Brain pericyte (primary cell): Measurements from ENCODE around the gene LAMA1.

ENCODE experiments used
- DNase-seq: peaks from one replicate; pipeline ENCODE4 v3.0.0-alpha.2; 2012; ENCODE audit warnings: low read depth, low spot score

The LAMA1 gene

DNA sequence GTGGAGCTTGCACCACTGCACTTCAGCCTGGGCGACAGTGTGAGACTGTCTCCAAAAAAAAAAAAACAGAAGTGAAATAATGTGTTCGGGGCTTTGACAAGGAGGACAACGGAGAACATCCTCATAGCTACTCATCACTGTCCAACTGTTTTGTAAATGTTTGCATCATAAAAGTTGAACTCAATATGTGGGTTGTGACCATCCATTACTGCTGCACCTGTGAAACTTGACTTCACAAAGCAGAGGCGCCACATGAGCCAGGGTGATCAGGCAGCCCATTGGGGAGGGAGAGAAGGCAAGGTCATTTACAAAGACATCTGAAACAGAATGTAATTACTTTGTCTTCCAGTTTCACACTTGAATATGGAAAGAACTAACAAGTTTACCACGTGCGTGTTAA, 61.6 kb downstream of the LAMA1 start:
- no peak for DNase-seq

DNA sequence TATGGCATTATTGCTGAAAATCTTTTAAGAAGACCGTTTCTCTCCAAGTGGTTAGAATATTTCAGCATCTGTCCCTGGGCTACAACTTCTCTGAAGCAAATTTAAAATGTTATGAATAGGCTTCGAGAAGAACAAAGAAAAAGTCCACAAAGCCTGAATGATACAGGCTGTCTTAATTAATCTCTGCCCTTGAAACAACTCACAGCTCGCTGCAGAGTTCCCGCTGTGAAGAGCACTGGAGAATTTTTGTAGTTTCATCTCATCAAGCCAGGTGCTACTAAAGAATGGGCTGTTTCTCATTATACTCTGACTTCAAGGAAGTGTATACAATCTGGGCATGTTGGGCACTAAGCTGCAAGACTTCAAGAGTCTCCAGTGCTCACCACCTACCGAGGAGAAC, 67.6 kb downstream of the LAMA1 start:
- no peak for DNase-seq

DNA sequence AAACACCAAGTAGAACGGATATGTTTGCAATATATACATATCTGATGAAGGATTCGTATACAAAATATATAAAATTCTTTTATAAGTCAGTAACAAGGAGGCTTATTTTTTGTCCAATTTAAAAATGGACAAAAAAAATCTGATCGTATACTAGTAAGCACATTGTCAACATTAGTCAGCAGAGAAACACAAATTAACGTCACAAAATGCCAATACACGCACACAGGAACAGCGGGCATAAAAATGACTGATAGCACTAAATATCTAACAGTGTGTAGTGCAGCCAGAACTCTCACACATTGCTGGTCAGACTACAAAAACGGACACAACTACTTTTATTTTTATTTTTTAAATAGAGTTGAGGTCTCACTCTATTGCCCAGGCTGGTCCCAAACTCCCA, 69.5 kb downstream of the LAMA1 start:
- no peak for DNase-seq

DNA sequence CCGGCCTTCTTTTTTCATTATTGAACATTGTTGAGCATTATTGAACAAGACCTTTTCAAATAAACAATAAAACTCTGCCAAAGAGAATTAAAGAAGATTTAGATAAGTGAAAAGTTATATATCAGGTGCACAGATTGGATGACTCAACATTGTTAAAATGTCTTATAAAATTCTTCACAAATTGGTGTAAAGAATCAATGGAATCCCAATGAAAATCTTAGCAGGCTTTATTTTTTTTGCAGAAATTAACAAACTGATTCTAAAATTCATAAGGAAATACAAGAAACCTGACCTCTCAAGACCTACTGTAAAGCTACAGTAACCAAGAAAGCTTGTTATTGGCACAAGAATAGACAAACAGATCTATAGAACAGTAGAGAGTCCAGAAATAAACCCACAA, 70.3 kb downstream of the LAMA1 start:
- no peak for DNase-seq

DNA sequence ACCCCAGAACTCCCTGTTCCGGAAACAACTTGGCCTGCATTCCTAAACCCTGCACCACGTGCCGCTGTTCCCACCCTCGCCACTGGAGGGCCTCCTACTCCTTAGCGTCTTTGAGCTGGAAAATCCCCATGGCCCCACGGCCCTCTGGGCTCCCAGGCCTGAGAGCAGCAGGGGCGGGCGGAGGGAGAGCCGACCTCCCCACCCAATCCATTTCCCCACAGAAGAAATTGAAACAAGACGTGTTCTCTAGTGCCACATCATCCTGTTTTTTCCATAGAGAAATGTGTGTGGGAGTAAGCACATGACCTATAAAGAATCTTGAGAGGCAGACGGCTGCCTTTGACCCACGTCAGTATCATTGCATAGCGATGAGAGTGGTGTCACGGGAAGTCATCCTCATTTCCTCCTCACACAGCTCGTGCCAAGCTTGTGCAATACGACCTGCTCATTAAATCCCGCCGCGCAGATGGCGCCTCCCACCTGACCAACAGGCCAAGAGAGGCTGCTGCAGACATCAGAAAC, 79.2 kb downstream of the LAMA1 start:
- DNase-seq = peak; percentile 57

DNA sequence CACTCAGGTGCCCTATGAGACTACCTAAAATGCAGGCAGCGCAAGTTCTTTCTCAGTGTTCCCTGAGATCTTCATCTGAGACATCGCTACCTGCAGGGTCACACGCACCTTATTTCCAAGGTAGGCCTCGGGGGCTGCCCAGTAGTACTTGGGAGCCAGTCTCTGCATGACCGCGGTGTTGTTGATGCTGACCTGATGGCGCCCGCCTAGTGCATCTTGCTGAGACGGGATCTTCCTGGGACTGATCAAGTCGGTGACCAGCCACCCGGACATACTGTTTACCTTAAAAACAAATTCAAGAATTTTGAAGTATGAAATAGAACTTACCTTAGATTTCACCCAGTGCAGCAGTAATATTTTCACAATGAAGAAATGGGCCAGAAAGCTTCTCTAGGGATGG, 80.1 kb downstream of the LAMA1 start:
- no peak for DNase-seq

DNA sequence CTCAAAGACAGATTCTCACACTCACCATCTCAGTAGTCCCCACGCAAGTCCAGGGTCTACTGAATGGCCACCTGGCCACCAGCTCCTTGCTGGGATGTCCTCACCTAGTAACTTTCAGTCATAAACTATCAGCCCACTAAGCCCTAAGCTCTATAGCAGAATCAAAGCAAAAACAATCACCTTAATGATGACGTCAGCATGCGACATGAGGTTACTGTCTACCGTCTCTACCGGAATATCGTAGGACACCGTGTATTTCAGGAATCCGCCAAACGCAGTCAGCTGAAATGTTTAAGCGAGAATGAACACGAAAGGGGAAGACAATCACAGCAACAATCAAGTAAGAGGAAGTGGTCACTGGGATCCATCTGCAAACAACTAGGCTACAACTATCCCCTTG, 81.8 kb downstream of the LAMA1 start:
- DNase-seq = no peak

DNA sequence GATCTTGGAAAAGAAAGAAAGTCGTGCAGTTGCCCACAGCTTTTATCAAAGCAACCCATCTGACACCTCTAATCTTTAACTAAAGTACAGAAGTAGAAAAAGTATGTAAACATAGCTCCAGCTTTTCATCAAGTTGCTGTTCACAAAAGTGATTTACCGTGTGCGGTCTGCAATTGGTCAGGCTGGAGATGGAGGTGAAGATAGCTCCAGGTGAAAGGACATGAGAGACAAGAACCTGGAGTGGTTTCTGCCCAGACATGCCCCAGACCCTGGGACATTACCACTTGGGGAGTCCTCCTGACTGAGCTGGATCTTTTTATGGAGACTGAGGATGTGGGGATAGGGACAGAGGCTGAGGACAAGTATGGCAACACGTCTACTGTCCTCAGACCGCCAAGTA, 82.7 kb downstream of the LAMA1 start:
- no peak for DNase-seq

DNA sequence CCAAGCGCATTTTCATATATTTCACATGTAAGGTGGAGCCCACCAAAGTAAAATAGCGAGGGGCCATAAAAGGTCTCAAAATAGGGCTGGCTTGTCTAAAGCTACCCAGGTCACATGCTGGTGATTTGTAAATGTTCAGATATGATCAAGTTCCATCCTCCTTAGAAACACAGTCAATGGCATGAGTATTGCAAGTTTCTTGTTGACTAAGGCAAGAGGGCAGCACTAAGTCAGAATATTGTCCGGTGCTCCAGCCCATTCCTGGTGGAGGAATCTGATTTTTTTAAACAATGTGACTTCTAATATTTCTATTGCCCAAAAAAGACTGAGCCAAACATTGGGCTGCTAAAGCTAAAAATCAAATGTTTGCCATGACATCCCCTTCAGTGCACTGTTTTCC, 85.1 kb downstream of the LAMA1 start:
- no peak for DNase-seq

DNA sequence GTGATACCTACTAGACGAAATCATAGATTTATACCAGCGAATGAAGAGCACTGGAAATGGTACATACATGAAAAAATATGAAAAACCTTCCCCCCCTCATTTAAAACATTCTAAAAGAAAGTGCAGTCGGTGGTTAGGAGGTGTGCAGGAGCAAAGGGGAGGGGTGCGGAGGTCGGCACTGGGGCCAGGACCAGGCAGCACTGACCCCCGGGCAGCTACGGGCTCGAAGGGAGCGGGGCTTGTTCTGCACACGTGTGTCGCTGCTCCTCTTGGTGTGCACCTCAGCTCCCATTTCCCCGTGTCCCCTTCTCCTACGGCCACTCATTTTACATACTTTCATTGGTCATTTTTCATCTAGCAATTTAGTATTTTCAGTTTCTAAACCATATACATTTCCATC, 89.0 kb downstream of the LAMA1 start:
- no peak for DNase-seq

DNA sequence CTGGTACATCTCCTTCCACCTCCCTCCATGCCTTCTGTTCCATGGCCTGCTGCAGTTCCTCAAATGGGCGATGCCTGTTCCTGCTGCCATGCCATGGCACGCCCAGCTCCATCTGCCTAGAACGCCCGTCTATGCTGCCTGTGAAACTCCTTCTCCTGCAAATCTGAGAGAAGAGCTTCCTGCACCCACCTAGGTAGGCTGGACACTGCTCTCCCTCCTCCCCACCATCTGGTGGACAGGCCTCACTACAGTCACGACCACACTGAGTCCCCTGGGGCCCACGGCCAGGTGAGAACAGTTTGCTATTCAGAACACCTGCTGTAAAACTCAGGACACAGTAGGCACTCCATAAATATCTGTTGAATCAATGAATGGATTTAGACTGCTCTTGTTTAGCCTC, 92.4 kb downstream of the LAMA1 start:
- DNase-seq = no peak

DNA sequence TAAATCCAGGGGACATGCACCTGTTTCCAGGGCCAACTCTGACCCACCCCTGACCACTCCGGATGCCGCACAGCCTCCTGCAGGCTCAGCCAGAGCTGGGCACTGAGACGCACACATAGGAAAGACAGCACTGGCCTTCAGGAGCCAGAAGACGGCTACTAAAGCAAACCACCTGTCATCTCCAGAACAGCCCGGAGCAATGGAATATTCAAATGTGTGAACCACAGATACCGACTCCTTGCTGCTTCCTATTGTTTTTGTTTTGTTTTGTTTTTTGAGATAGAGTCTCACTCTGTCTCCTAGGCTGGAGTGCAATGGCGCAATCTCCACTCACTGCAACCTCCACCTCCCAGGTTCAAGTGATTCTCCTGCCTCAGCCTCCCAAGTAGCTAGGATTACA, 94.0 kb downstream of the LAMA1 start:
- DNase-seq = no peak

DNA sequence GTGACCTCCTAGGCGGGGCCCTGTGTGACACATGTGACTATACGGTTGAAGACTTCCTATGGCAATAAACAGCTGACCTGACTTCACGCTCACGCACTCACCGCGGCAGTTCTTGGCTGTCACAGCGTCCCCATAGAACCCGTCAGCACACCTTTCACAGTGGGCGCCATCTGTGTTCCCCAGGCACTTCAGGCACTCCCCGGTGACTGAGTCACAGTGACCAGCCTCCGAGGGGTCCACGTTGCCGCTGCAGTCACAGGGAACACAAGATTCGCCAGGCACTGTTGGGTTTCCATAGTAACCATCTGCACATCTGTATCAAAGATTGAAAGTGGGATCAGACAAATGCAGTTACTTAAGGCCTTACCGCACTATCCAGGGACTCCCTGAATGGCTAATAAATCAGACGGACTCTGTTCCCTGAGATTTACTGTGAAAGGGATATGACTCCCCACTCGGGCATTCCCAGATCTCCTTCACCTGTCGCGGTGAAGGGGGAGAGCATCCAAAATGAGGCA, 94.5 kb downstream of the LAMA1 start:
- no peak for DNase-seq

DNA sequence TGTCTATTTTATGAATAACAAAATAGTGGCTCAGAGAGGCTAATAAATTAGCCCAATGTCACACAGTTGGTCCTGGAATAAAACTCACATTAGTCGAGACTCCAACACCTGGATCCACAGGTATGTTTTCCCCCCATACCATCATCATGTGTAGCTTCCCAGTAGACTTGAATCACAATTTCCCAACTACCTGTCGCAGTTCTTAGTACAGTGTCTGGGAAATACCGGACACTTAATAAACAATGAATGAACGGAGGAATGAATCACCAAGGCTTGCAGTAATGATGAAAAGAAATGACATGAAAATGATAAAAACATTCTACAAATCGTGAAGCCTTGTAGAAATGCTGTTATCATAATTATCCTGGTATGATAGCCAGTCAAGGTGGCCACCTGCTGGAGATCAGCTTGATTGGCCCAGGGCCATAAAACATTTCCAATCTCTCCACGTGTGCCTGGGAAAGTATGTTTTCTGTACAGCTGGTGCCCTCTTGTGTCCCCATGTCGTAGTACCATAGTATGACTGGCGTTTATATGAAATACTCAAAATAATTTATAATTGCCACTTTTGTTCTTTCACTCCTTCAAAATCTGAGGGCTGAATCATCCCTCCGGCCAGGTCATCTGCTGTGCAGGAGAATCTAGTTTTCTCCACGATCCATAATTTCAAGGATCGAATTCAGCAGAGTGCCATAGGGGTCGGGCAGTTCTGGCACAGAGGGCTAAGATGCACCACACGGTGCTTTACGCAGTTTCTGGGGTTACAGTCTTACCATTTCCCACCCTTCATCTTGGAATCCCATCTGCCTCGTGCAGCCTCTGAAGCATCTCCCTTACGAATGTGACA, 95.4 kb downstream of the LAMA1 start:
- DNase-seq = no peak

DNA sequence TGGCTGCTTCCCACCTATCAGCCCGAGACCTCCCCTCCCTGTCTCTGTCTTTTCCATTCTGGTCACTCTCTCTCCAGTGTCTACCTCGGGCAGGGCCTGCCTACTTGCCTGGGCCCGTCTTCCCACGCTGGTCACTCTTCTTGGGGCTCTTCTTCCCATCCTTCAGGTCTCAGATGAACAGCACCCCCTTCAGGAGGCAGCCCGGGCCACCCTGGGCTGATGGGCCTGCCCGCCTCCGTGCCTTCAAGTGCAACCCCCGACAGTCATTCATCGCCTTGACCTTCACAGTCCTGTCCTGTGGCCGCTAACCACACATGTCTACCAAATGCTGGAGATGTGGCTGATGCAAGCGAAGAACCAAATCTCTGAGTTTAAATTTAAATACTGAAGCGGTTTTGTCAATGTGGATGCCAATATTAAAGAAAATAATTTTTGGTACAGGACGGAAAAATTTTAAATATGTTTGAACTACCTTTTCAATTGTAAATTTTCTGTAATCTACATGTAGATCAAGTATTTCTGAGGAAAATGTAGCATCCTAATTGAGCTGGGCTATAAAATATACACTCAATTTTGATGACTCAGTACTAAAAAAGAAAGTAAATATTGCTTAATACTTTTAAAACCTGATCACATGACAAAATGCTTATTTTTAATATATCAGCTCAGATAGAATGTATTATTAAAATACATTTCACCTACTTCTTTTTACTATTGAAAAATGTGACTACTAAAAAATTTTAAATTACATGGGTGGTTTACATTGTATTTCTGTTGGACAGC, 96.4 kb downstream of the LAMA1 start:
- DNase-seq = no peak

DNA sequence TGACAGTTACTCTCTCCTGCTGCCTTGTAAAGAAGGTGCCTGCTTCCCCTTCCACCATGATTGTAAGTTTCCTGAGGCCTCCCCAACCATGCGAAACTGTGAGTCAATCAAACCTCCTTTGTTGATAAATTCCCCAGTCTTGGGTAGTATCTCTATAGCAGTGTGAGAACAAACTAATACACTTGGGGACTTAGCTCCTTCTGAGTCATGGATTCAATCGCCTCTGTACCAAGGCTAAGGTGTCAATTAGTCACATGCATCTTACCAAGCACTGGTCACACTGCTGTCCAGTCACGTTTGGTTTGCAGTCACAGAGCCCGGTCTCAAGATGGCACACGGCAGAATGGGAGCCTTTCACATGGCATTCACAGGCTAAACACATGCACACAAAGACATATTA, 100.6 kb downstream of the LAMA1 start:
- no peak for DNase-seq

DNA sequence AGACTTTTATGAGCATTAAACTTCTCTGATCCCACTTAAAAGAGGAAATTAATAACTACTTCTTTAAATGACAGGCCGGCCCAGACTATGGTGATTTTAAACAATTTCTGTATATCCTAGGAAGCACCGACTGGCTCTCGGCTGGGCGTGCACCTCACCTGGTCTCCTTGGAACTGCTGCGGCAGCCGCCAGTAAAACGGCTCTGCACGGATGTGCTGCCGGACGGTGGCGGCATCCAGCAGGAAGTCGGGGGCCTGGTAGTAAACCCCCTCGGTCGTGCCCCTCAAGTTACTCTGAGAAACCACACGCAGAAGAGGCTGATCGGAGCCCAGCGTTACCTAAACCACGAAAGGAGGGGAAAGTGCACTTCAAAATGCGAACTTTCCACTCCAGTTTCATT, 106.5 kb downstream of the LAMA1 start:
- no peak for DNase-seq

DNA sequence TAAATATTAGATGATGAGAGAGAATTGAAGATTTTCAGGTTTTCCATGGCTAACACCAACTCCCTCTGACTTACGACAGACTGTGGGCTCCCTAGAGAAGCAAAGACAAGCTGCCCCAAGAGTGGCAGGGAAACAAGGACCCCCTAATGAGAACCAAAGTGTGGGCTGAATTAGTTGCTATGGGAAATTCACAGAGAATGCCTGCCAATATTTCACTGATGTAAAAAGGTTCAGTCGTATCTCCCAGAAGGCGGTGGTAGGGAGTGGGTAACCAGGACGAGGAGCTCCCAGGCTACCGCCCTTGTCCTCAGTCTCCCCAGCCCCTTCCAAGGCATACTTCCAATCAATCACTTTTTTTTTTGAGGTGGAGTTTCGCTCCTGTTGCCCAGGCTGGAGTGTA, 113.6 kb downstream of the LAMA1 start:
- DNase-seq = no peak

DNA sequence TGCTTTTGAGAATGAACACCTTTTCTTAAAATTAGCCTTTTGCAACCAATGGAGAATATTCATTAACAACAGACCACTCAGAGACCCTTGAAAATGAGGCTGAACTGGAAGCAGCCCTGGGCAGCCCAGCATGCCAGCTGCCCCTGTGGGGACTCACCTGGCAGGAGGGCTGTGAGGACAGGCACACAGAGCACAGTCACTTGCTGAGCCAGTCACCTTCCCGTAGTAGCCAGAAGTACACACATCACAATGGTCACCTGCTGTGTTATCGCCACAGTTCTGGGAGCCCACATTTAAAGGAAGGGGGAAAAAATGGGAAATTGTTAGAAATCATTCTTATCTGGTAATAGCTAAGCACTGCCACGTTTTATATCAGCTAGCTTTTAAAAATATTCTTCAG, 115.5 kb downstream of the LAMA1 start:
- no peak for DNase-seq

DNA sequence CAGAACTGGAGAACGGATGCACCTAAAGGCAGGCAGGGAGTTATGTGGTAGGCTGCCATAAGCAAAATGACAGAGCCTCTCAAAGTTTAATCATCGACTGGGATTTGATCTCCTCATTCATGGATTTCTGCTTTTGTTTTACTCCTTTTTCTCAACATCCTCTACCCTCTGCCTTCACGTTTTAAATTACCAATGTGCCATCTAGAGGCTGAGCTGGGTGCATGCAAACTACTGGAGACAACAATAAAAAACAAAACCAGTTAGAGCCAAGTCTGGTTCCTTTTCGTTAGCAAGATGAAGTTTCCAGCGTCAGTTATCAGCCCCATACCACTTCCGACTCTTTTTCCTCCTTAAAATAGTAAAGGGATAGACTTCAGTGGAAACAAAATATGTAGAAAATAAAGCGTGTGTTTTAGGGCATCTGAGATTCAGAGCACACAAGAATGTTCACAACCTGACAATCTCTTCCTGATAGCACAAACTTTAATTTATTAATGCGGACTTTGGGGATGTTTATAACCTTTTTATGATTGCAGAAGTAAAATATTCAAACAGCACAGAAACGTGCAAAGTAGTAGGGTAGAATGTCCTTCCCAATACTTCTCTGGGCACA, 117.0 kb downstream of the LAMA1 start:
- no peak for DNase-seq

DNA sequence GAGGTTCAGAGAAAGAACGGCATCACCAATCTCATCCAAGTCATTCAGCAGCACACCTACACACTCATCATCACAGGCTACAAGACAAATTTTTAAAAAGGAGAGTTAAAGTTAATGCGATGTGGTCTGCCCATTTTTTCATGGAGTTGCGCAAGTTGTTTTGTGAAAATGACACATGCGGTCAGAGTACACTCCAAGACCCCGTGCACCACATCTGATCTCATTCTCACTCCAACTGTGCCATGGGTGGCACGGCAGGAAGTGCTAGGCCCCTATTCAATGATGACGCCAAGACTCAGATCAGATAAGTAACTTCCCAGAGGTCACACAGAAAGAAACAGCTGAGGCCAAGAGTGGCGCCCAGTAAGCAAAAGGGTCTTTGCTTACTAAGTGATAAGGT, 119.8 kb downstream of the LAMA1 start:
- DNase-seq = no peak

DNA sequence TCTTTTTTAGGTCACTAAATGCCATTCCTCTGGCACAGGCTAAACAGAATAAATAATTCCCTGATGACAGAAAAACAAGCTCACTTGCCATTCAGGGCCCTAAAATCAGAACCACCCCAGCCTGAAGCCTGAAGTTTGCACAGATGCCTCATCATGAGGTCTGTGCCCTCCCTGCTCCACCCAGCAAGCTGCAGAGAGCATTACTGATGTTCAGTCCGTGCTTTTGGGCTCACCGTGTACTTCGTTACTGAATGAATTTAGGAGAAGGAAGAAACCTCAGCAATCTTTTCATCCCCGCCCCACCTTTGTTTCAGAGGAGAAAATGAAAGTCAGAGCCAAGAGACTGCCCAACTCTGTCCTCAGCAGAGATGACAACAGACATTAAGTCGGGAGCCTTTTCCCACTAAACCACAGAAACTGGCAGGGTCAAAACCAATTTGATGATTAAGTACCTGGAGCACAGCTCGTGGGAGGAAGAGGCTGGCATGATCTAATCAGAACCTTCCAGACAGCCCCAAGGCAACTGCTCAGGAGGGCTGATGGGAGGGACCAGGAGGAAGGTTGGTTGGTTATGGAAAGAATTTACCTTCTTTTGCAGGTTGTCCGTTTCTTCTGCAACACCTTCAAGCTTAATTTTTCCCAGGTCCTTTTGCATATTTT, 122.7 kb downstream of the LAMA1 start:
- DNase-seq = no peak
